Measurements from ENCODE around the gene PITPNM3.

Gene PITPNM3

DNA sequence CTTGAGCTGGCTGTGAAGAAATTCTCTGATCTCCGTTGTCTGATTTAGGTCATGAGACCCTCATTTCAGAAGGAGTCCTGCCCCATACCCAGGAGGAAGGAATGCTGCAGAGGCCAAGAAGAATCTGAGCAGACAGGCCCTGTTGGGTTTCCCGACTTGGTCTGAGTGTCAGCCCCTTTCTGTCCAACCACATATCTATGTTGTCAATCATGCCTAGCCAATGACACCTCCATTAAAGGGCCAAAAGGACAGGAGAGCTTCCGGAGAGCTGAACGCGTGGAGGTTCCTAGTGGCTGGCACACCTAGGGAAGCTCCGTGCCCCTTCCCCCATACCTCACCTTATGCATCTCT, 74.3 kb downstream of the PITPNM3 start:
- H3K4me3 ChIP-seq (ENCODE audit: low read length): no peak overlapping the region
- no peaks in the 10 kb centered on the region for H3K27me3 ChIP-seq (ENCODE audit: control insufficient read depth, insufficient read depth, low read length)
- no peaks in the 10 kb centered on the region for H3K9me3 ChIP-seq (ENCODE audit: control insufficient read depth, low read depth, low read length)
- H3K27ac ChIP-seq (ENCODE audit: low read length): no peak overlapping the region
- no peaks in the 10 kb centered on the region for H3K36me3 ChIP-seq (ENCODE audit: control insufficient read depth, low read depth, low read length)
- H3K4me1 ChIP-seq (ENCODE audit: control insufficient read depth, low read depth, low read length): peaks cover 18% of the 10 kb centered on the region
- no peak overlapping the region for H3K9ac ChIP-seq (ENCODE audit: low read length)

- no peaks in the 10 kb centered on the region for H3K36me3 ChIP-seq (ENCODE audit: control insufficient read depth, low read depth, low read length)
- no peak overlapping the region for H3K27ac ChIP-seq (ENCODE audit: low read length)
- H3K27me3 ChIP-seq (ENCODE audit: control insufficient read depth, insufficient read depth, low read length): no peaks in the 10 kb centered on the region
- H3K4me3 ChIP-seq (ENCODE audit: low read length): no peak overlapping the region
- peaks cover 7% of the 10 kb centered on the region for H3K4me1 ChIP-seq (ENCODE audit: control insufficient read depth, low read depth, low read length)
- no peaks in the 10 kb centered on the region for H3K9me3 ChIP-seq (ENCODE audit: control insufficient read depth, low read depth, low read length)
- no peak overlapping the region for H3K9ac ChIP-seq (ENCODE audit: low read length)
Measured at GRCh38 chr17:6480303-6480675, 76.1 kb downstream of the PITPNM3 start.

DNA sequence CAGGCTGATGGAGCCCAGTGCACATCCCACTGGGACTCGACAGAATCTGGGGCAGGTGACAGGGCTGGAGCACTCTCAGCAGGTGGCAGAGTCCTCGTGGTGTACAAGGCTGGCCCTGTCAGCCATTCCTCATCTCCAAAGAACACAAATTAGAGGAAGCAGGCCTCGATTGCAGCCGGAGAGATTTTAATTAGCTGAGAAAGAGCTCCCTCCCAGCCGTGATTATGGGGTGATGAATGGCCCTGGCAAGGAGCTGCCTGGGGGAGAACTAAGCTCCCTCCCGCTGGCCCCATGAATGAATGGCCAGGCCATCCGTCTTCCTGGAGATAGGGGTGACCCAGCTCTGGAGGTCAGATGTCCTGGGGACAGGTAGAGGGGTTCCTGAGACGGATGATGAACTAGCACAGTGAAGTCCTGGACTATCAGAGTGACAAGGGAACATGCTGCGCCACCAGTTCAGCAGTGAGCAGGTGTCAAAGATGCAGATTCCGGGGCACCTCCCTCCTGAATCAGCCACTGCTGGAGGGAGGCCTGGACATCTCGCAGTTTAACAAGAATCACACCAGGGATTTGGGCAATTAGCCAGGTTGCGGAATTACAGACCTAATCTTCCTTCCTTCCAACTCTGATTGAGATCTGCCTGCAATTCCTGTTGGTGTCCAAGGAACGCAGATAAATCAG, 76.6 kb downstream of the PITPNM3 start:
- H3K9ac ChIP-seq (ENCODE audit: low read length): no peak overlapping the region
- H3K9me3 ChIP-seq (ENCODE audit: control insufficient read depth, low read depth, low read length): no peaks in the 10 kb centered on the region
- no peaks in the 10 kb centered on the region for H3K27me3 ChIP-seq (ENCODE audit: control insufficient read depth, insufficient read depth, low read length)
- no peaks in the 10 kb centered on the region for H3K36me3 ChIP-seq (ENCODE audit: control insufficient read depth, low read depth, low read length)
- H3K4me1 ChIP-seq (ENCODE audit: control insufficient read depth, low read depth, low read length): peaks cover 7% of the 10 kb centered on the region
- H3K4me3 ChIP-seq (ENCODE audit: low read length): no peak overlapping the region
- no peak overlapping the region for H3K27ac ChIP-seq (ENCODE audit: low read length)

DNA sequence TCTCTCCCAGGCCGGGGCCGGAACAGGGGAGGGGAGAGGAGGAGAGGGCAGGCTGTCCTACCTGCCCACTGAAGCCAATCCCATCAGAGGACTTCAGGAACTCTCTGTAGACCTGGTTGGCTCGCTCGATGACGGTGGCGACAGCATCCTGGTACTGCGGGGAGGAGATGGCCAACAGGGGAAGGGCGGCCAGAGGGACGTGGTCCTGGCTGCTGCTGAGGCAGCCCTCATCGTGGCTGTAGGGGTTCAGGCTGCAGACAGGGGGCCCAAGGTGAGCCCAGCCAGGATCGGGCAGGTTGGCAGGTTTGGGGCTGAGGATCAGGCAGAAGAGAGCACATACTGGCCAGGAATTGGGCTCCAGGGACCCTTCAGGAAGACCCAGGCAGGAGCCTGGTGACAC, 77.9 kb downstream of the PITPNM3 start:
- Histone ChIP-seq H3K27me3 (ENCODE audit: control insufficient read depth, insufficient read depth, low read length) (no peaks in the 10 kb centered on the region), H3K4me3 (ENCODE audit: low read length) (no peak overlapping the region), H3K9ac (ENCODE audit: low read length) (no peak overlapping the region), H3K9me3 (ENCODE audit: control insufficient read depth, low read depth, low read length) (no peaks in the 10 kb centered on the region), H3K27ac (ENCODE audit: low read length) (no peak overlapping the region), H3K4me1 (ENCODE audit: control insufficient read depth, low read depth, low read length) (peaks cover 7% of the 10 kb centered on the region), H3K36me3 (ENCODE audit: control insufficient read depth, low read depth, low read length) (no peaks in the 10 kb centered on the region)

DNA sequence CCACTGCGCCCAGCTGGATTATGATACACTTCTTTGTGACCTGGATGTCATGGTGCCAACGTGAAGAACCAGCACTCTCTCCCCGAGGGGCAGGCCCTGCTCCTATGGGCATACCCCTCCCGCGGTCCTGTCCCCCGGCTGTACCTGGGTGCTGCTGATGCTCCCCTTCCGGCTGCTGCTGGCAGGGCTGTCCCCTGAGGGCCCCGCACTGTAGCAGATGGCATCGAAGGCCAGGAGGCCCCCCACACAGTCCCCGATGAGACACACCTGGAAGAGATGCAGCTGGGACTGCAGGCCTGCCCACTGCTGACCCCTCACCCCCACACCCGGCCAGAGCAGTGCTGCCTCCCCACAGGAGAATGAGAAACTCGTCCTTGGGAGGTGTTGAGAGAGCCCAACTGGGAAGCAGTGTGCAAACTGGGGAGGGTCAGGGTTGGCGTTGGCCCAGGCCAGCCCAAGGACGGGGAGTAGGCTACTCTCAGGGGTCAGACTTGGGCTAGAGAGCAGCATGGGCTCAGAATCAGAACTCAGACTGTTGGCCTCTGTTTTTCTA, 78.4 kb downstream of the PITPNM3 start:
- H3K27ac ChIP-seq (ENCODE audit: low read length): no peak overlapping the region
- no peaks in the 10 kb centered on the region for H3K27me3 ChIP-seq (ENCODE audit: control insufficient read depth, insufficient read depth, low read length)
- no peak overlapping the region for H3K9ac ChIP-seq (ENCODE audit: low read length)
- no peaks in the 10 kb centered on the region for H3K9me3 ChIP-seq (ENCODE audit: control insufficient read depth, low read depth, low read length)
- no peaks in the 10 kb centered on the region for H3K36me3 ChIP-seq (ENCODE audit: control insufficient read depth, low read depth, low read length)
- no peak overlapping the region for H3K4me3 ChIP-seq (ENCODE audit: low read length)
- H3K4me1 ChIP-seq (ENCODE audit: control insufficient read depth, low read depth, low read length): peaks cover 7% of the 10 kb centered on the region

DNA sequence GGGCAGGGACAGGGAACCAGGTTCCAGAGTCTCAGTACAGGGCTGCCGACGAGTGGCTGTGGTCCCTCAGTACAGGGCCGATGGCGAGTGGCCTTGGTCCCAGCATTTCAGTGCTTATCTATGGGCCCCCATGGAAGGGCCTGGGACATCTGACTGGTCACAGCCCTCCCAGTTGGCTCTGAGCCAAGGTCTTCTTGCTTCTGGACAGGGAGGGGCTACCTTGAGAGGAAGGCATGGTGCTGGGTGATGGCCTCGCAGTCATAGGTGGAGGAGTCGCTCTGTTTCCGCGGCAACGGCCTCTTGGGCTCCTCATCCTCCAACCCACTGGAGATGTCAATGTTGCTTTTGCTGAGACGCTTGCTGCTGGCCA, 79.6 kb downstream of the PITPNM3 start:
- Histone ChIP-seq H3K36me3 (ENCODE audit: control insufficient read depth, low read depth, low read length) (no peaks in the 10 kb centered on the region), H3K4me3 (ENCODE audit: low read length) (no peak overlapping the region), H3K9me3 (ENCODE audit: control insufficient read depth, low read depth, low read length) (no peaks in the 10 kb centered on the region), H3K27ac (ENCODE audit: low read length) (no peak overlapping the region), H3K9ac (ENCODE audit: low read length) (no peak overlapping the region), H3K27me3 (ENCODE audit: control insufficient read depth, insufficient read depth, low read length) (no peaks in the 10 kb centered on the region), H3K4me1 (ENCODE audit: control insufficient read depth, low read depth, low read length) (peaks cover 10% of the 10 kb centered on the region)

- Histone ChIP-seq H3K27me3 (ENCODE audit: control insufficient read depth, insufficient read depth, low read length) (no peaks in the 10 kb centered on the region), H3K9me3 (ENCODE audit: control insufficient read depth, low read depth, low read length) (no peaks in the 10 kb centered on the region), H3K9ac (ENCODE audit: low read length) (no peak overlapping the region), H3K4me1 (ENCODE audit: control insufficient read depth, low read depth, low read length) (peaks cover 12% of the 10 kb centered on the region), H3K36me3 (ENCODE audit: control insufficient read depth, low read depth, low read length) (no peaks in the 10 kb centered on the region), H3K27ac (ENCODE audit: low read length) (no peak overlapping the region), H3K4me3 (ENCODE audit: low read length) (no peak overlapping the region)
Measured at GRCh38 chr17:6476076-6476809, 80.1 kb downstream of the PITPNM3 start.

GRCh38 chr17:6475411-6475810, 80.9 kb downstream of the PITPNM3 start:
- H3K4me3 ChIP-seq (ENCODE audit: low read length): no peak overlapping the region
- H3K27ac ChIP-seq (ENCODE audit: low read length): no peak overlapping the region
- peaks cover 11% of the 10 kb centered on the region for H3K4me1 ChIP-seq (ENCODE audit: control insufficient read depth, low read depth, low read length)
- no peak overlapping the region for H3K9ac ChIP-seq (ENCODE audit: low read length)
- H3K27me3 ChIP-seq (ENCODE audit: control insufficient read depth, insufficient read depth, low read length): no peaks in the 10 kb centered on the region
- no peaks in the 10 kb centered on the region for H3K9me3 ChIP-seq (ENCODE audit: control insufficient read depth, low read depth, low read length)
- no peaks in the 10 kb centered on the region for H3K36me3 ChIP-seq (ENCODE audit: control insufficient read depth, low read depth, low read length)

DNA sequence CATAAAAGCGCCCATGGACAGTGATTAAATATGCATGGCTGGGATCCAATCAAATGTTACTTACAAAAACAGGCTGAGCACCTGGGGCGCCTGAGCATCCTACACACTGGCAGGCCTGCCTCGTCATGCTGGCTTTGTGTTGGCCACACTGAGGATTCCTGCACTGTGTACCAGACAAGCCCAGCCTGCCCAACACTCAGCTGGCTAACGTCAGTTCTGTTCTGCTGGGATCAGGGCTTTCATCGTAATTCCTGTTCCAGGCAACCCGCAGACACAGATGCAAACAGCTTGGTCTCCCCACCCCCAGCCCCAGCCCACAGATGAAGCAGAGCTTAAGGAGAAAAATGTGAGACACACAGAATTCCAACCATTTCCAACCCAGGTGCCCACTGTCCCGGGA, 81.4 kb downstream of the PITPNM3 start:
- Histone ChIP-seq H3K4me1 (ENCODE audit: control insufficient read depth, low read depth, low read length) (peaks cover 6% of the 10 kb centered on the region), H3K27me3 (ENCODE audit: control insufficient read depth, insufficient read depth, low read length) (no peaks in the 10 kb centered on the region), H3K9me3 (ENCODE audit: control insufficient read depth, low read depth, low read length) (no peaks in the 10 kb centered on the region), H3K9ac (ENCODE audit: low read length) (no peak overlapping the region), H3K27ac (ENCODE audit: low read length) (no peak overlapping the region), H3K36me3 (ENCODE audit: control insufficient read depth, low read depth, low read length) (no peaks in the 10 kb centered on the region), H3K4me3 (ENCODE audit: low read length) (no peak overlapping the region)

DNA sequence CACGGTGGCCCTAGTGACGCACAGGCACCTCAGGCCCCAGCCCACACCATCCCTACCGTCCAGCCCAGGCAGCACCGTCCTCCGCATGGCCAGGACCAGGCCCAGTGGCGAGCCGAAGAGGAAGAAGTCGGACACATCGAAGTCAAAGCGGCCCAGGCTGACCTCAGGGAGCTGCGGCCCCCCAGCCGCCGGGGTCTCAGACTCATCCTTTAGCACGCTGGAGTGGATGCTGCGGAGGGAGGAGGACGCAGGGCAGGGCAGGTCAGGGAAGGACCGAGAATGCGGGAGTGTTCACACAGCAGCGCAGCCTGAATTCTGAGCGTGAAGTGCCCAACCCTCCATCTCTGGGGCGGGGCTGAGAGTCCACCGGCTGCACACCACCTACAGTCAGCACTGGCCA, 82.0 kb downstream of the PITPNM3 start:
- Histone ChIP-seq H3K27me3 (ENCODE audit: control insufficient read depth, insufficient read depth, low read length) (no peaks in the 10 kb centered on the region), H3K4me3 (ENCODE audit: low read length) (no peak overlapping the region), H3K27ac (ENCODE audit: low read length) (no peak overlapping the region), H3K36me3 (ENCODE audit: control insufficient read depth, low read depth, low read length) (no peaks in the 10 kb centered on the region), H3K9ac (ENCODE audit: low read length) (no peak overlapping the region), H3K9me3 (ENCODE audit: control insufficient read depth, low read depth, low read length) (no peaks in the 10 kb centered on the region), H3K4me1 (ENCODE audit: control insufficient read depth, low read depth, low read length) (peaks cover 5% of the 10 kb centered on the region)

DNA sequence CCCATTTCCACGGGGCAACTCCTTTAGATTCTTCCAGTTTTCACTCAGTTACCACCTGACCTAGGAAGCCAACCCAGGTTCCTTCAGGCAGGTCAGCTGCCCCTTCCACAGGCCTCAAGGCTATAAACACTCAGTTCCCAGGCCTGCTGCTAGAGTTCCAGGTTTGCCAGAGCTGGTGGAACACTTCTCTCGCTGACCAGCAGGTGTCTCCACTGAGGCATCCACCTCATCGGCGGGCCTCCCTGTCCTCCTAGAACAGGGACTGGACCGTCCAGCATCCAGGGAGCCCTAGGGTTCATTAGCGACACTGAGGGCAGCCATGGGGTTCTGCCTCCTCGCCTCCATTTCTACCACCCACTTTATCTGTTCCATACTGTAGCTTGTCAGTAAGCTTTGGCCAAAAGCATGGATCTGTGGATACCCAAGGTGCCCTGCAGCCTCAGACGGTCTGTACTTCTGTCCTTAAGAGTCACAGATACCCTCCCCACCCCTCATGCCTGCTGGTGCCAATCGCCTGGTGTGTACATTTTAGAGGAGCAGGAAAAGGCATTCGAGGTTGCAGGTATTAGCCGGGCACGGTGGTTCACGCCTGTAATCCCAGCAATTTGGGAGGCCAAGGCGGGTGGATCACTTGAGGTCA, 83.1 kb downstream of the PITPNM3 start:
- no peak overlapping the region for H3K9ac ChIP-seq (ENCODE audit: low read length)
- no peak overlapping the region for H3K4me3 ChIP-seq (ENCODE audit: low read length)
- no peaks in the 10 kb centered on the region for H3K9me3 ChIP-seq (ENCODE audit: control insufficient read depth, low read depth, low read length)
- H3K27ac ChIP-seq (ENCODE audit: low read length): no peak overlapping the region
- H3K4me1 ChIP-seq (ENCODE audit: control insufficient read depth, low read depth, low read length): peaks cover 5% of the 10 kb centered on the region
- H3K36me3 ChIP-seq (ENCODE audit: control insufficient read depth, low read depth, low read length): no peaks in the 10 kb centered on the region
- no peaks in the 10 kb centered on the region for H3K27me3 ChIP-seq (ENCODE audit: control insufficient read depth, insufficient read depth, low read length)
